ENCODE results near the gene ASPHD2.
A peak's percentile ranks its signal among the peaks of the same experiment; 100 is the strongest.

The ASPHD2 gene

DNA sequence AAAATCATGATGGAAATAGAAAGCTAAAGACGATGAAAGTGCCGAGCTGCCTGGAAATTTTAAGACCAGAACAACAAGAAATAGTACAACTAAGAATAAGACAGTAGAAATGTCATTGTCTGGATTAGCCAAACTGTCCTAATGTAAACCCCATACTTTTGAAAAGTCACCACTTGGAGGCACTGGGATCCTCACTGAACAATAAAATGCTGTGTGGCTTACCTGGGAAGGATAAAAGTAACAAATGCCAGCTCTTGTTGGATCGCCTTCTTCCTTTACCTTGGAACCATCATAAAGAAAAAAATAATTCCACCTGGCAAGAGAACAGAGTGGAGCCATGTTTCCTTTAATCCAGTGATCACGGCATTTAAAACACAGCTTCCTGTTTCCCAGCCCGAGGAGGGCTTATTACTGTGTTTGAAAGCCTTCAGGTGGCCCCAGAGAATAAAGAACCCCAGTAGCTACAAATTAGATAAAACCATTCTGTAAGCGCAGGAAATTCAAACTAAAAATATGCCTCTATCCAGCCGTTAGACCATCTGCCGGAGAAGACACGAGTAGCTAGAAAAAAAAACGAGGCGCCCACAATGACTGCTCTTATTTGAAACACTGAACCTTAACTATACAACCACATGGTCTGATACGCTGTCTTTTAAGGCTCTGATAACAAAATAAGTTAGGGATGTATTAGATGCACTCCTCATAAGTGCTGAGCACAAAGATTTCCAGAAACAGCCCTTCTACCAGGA lies 50.2 kb downstream of the ASPHD2 start:
- H3K27me3 ChIP-seq (ENCODE audit: insufficient read depth, low read length) = no peaks in the 10 kb centered on the region
- no peak overlapping the region for H3K27ac ChIP-seq (ENCODE audit: low read depth, low read length)
- H3K9me3 ChIP-seq (ENCODE audit: insufficient read depth, low read depth, low read length) = no peaks in the 10 kb centered on the region
- peaks cover 21% of the 10 kb centered on the region for H3K4me1 ChIP-seq (ENCODE audit: insufficient read depth, low read length)
- H3K36me3 ChIP-seq (ENCODE audit: insufficient read depth, low read length) = peaks cover 61% of the 10 kb centered on the region
- peak overlapping the region; percentile 18; the same call in 1 of the 2 replicates for H3K9ac ChIP-seq (ENCODE audit: low read depth, low read length)
- no peak overlapping the region for H3K4me3 ChIP-seq (ENCODE audit: low read length)
- WGBS = 94% methylated on average over 11 of the region's 12 CpGs

DNA sequence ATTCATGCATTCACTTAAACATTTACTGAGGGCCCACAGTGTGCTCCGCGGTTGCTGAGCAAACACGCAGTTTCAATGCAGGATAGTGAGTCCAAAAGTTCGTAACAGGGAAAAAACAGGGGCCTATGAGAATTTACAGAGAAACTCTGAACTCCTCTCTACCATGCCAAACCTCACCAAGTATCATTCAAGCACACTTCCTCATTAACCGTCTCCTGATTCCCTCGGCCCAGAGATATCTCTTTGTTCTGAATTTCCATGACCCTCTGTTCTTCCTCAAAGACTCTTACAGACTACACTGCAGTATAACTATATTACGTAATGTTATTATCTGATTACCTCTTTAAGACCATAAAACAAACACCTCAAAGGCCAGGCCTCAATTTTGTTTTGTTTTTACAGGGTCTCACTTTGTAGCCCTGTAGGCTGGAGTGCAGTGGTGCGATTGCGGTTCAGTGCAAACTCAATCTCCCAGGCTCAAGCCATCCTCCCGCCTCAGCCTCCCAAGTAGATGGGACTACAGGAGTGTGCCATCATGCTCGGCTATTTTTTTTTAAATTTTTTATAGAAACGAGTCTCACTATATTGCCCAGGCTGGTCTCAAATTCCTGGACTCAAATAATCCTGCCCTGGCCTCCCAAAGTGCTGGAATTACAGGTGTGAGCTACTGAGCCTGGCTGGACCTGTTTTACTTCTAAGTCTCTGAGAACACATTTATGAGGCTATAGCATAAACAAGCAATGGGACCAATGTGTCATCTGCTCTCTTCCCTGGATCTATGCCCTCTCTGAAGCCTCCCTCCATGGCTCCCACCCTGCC lies 50.9 kb downstream of the ASPHD2 start:
- Histone ChIP-seq H3K36me3 (ENCODE audit: insufficient read depth, low read length) (peaks cover 53% of the 10 kb centered on the region), H3K4me1 (ENCODE audit: insufficient read depth, low read length) (peaks cover 25% of the 10 kb centered on the region), H3K4me3 (ENCODE audit: low read length) (peak overlapping the region; percentile 18; the same call in 1 of the 2 replicates), H3K27me3 (ENCODE audit: insufficient read depth, low read length) (no peaks in the 10 kb centered on the region), H3K9ac (ENCODE audit: low read depth, low read length) (peak overlapping the region; percentile 18), H3K9me3 (ENCODE audit: insufficient read depth, low read depth, low read length) (no peaks in the 10 kb centered on the region), H3K27ac (ENCODE audit: low read depth, low read length) (no peak overlapping the region)
- 93% methylated on average over 12 of the region's 12 CpGs for WGBS

- Histone ChIP-seq H3K36me3 (ENCODE audit: insufficient read depth, low read length) (peaks cover 51% of the 10 kb centered on the region), H3K4me1 (ENCODE audit: insufficient read depth, low read length) (peaks cover 25% of the 10 kb centered on the region), H3K4me3 (ENCODE audit: low read length) (no peak overlapping the region), H3K27me3 (ENCODE audit: insufficient read depth, low read length) (no peaks in the 10 kb centered on the region), H3K27ac (ENCODE audit: low read depth, low read length) (no peak overlapping the region), H3K9ac (ENCODE audit: low read depth, low read length) (0 out of 2 replicates have a peak overlapping the region, but pooled peaks have one; percentile 12), H3K9me3 (ENCODE audit: insufficient read depth, low read depth, low read length) (no peaks in the 10 kb centered on the region)
- 100% methylated on average over 2 of the region's 2 CpGs for WGBS
These were observed 51.5 kb downstream of the ASPHD2 start for GRCh38 chr22:26480611-26480932.

DNA sequence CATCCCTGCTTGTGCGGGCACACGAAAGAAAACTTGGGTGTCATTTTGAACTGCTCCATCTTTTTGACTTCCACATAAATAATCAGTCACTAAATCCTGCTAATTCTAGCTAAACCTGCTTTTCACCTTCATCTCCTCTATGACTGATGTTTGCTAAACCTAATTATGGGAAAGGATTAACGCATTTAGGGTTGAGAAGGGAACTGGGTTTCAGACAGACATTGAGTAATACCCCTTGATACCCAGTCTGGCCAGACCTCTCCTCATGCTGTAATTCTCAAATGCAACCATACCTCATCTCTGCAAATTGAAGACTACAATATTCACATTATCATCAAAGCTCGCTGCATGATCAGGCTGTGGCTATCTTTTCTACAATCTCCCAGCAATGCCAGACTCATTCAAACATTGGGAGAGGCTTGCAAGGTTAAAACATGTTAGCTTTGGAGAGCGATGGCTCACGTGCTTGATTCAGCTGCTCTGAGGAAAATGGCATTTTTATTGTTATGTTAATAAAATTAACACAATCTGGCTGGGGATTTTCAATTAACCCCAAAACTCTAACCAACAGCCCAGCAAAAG lies 52.1 kb downstream of the ASPHD2 start:
- no peak overlapping the region for H3K27ac ChIP-seq (ENCODE audit: low read depth, low read length)
- H3K4me1 ChIP-seq (ENCODE audit: insufficient read depth, low read length) = peaks cover 25% of the 10 kb centered on the region
- no peaks in the 10 kb centered on the region for H3K27me3 ChIP-seq (ENCODE audit: insufficient read depth, low read length)
- H3K4me3 ChIP-seq (ENCODE audit: low read length) = no peak overlapping the region
- peaks cover 51% of the 10 kb centered on the region for H3K36me3 ChIP-seq (ENCODE audit: insufficient read depth, low read length)
- no peaks in the 10 kb centered on the region for H3K9me3 ChIP-seq (ENCODE audit: insufficient read depth, low read depth, low read length)
- H3K9ac ChIP-seq (ENCODE audit: low read depth, low read length) = no peak overlapping the region
- 92% methylated on average over 5 of the region's 6 CpGs for WGBS

DNA sequence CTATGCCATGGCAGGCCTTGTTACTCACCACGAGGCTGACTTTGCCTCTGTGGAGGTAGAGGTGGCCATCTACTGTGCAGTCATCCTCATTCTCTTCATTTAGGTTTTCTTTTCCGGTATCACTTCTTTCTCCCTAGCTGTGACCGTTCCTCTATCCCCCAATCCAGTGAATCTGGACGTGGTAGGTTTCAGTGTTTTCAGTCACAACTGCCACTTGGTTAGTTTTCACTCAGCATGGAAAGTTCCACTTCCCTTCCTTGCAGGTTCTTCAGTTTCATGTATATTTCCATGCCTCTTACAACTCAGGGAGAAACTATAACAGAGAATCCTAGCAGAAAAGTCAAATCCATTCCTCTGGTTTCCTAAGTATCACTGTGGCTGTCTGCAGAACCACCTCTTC lies 52.6 kb downstream of the ASPHD2 start:
- Histone ChIP-seq H3K9ac (ENCODE audit: low read depth, low read length) (no peak overlapping the region), H3K9me3 (ENCODE audit: insufficient read depth, low read depth, low read length) (no peaks in the 10 kb centered on the region), H3K4me1 (ENCODE audit: insufficient read depth, low read length) (peaks cover 25% of the 10 kb centered on the region), H3K27ac (ENCODE audit: low read depth, low read length) (no peak overlapping the region), H3K4me3 (ENCODE audit: low read length) (0 out of 2 replicates have a peak overlapping the region, but pooled peaks have one; percentile 4), H3K27me3 (ENCODE audit: insufficient read depth, low read length) (no peaks in the 10 kb centered on the region), H3K36me3 (ENCODE audit: insufficient read depth, low read length) (peaks cover 49% of the 10 kb centered on the region)
- 87% methylated on average over 4 of the region's 4 CpGs for WGBS

DNA sequence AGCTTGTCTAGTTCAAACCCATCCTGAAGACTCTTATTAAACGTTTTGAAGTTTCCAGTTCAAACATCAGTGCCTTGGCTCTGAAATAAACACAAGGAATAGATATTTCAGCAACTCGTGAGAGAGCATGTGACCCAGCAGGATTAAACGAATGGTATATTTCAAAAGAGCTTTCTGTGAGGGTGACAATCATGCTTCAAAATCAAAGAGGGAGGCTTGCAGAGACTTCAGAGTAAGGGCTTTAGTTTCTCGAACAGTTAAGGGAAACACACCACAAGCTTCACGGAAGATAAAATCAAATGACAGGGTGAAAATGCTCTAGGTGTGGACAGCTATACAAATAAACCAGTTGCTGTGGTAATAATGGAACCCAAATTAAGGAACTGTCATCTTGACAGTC lies 53.1 kb downstream of the ASPHD2 start:
- peak overlapping the region; percentile 87; the same call in 1 of the 2 replicates for H3K4me3 ChIP-seq (ENCODE audit: low read length)
- peaks cover 45% of the 10 kb centered on the region for H3K36me3 ChIP-seq (ENCODE audit: insufficient read depth, low read length)
- no peak overlapping the region for H3K27ac ChIP-seq (ENCODE audit: low read depth, low read length)
- H3K9ac ChIP-seq (ENCODE audit: low read depth, low read length) = no peak overlapping the region
- H3K27me3 ChIP-seq (ENCODE audit: insufficient read depth, low read length) = no peaks in the 10 kb centered on the region
- H3K4me1 ChIP-seq (ENCODE audit: insufficient read depth, low read length) = peaks cover 25% of the 10 kb centered on the region
- H3K9me3 ChIP-seq (ENCODE audit: insufficient read depth, low read depth, low read length) = no peaks in the 10 kb centered on the region
- 91% methylated on average over 5 of the region's 5 CpGs for WGBS

DNA sequence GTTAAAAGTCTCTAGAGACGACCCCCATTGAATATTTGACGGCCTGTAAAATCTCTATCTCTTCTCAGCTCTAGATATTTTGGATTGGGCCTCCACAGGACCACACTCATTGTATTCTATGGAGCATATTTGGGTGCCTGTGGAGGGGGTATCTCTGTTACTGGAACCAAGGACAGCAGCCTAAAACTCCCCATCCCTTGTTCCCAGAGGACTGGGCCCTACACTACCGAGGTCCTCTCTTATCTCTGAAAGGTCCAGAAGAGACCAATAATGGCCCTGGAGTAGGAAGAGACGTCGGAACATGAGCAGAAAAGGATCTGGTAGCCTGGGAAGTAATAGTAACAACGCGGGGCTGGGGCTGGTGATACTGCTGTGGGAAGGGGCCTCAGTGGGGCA lies 54.0 kb downstream of the ASPHD2 start:
- H3K4me1 ChIP-seq (ENCODE audit: insufficient read depth, low read length) = peaks cover 25% of the 10 kb centered on the region
- 19% methylated on average over 7 of the region's 7 CpGs for WGBS

DNA sequence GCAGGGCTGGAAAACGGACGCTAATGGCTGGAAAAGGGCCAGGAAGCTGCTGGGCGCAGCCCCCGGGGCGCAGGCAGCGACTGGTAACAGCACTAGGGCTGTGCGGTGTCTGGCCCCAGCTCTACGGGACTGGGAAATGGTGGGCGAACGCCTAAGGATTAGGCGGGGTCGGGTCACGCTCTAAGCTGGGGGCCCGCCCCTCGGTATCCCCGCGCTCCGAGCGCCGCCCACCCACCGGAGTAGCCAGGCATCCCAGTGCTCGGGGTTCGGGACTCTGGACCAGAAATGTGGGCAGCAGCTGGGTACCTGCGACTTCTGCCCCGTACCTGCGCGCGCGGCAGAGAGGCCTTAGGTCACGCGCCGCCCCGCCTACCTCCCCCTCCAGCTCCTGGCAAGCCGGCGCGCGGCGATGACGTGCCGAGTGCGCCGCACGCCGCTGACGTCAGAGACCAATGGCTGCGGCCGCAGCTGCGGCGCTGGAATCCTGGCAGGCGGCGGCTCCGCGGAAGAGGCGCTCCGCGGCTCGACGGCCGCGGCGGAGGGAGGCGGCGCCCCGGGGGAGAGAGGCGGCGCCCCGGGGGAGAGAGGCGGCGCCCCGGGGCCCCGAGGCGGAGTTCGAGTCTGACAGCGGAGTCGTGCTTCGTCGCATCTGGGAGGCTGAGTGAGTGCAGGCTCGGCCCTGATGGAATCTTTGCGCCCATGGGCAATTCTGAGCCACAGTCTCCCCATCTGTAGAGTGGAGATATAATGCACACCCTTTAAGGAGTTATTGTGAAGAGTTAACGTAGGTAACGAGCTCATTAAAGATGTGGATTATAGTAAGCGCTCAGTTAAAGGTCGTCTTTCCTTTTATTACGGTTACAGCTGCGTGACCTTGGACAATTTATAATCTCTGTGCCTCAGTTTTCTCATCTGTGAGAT lies 54.6 kb downstream of the ASPHD2 start, which contains the start of the genes HPS4 and SRRD:
Gene HPS4 (minus strand): TSS at position 345 of the 921 bp plus-strand sequence. CDS start 2,021 bp downstream, outside the sequence.
Gene SRRD (plus strand): TSS at position 439 of the 921 bp plus-strand sequence. CDS start 14 bp downstream, at position 453.
- Histone ChIP-seq H3K4me1 (ENCODE audit: insufficient read depth, low read length) (peaks cover 25% of the 10 kb centered on the region), H3K9me3 (ENCODE audit: insufficient read depth, low read depth, low read length) (no peaks in the 10 kb centered on the region), H3K27ac (ENCODE audit: low read depth, low read length) (peak within 1 kb of the TSS; percentile 94), H3K9ac (ENCODE audit: low read depth, low read length) (peak within 1 kb of the TSS; percentile 92), H3K4me3 (ENCODE audit: low read length) (peak within 1 kb of the TSS; percentile 87), H3K27me3 (ENCODE audit: insufficient read depth, low read length) (no peaks in the 10 kb centered on the region), H3K36me3 (ENCODE audit: insufficient read depth, low read length) (peaks cover 44% of the 10 kb centered on the region)
- WGBS = 1% methylated on average over 85 of the region's 85 CpGs

More for the DNA sequence above, 54.0 kb downstream of the ASPHD2 start:
- H3K9ac ChIP-seq (ENCODE audit: low read depth, low read length) = peak overlapping the region; percentile 92
- peaks cover 42% of the 10 kb centered on the region for H3K36me3 ChIP-seq (ENCODE audit: insufficient read depth, low read length)
- H3K27ac ChIP-seq (ENCODE audit: low read depth, low read length) = peak overlapping the region; percentile 94
- no peaks in the 10 kb centered on the region for H3K27me3 ChIP-seq (ENCODE audit: insufficient read depth, low read length)
- H3K9me3 ChIP-seq (ENCODE audit: insufficient read depth, low read depth, low read length) = no peaks in the 10 kb centered on the region
- peak overlapping the region; percentile 87 for H3K4me3 ChIP-seq (ENCODE audit: low read length)

DNA sequence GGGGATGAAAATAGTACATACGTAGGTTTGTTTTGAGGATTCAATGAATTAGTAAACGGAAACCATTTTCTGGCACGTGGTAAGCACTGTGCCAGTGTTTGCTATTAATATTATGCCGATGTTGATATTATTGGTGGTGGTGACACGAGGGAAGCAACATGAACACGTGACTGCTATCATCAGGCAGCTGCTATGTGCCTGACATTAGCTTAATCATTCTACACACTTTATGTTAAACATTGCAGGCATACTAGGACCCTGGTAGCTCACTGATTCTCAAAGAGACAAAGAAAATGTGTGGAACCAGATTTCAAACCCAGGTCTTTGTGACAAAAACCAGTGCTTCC lies 55.3 kb downstream of the ASPHD2 start:
- no peaks in the 10 kb centered on the region for H3K9me3 ChIP-seq (ENCODE audit: insufficient read depth, low read depth, low read length)
- no peaks in the 10 kb centered on the region for H3K27me3 ChIP-seq (ENCODE audit: insufficient read depth, low read length)
- H3K4me1 ChIP-seq (ENCODE audit: insufficient read depth, low read length) = peaks cover 25% of the 10 kb centered on the region
- peak overlapping the region; percentile 87 for H3K4me3 ChIP-seq (ENCODE audit: low read length)
- peak overlapping the region; percentile 92 for H3K9ac ChIP-seq (ENCODE audit: low read depth, low read length)
- H3K27ac ChIP-seq (ENCODE audit: low read depth, low read length) = peak overlapping the region; percentile 94; the same call in 1 of the 2 replicates
- WGBS = 14% methylated on average over 6 of the region's 6 CpGs
- H3K36me3 ChIP-seq (ENCODE audit: insufficient read depth, low read length) = peaks cover 48% of the 10 kb centered on the region

GRCh38 chr22:26485013-26485412 lies 56.0 kb downstream of the ASPHD2 start:
- H3K9ac ChIP-seq (ENCODE audit: low read depth, low read length) = peak overlapping the region; percentile 92; the same call in 1 of the 2 replicates

More at GRCh38 chr22:26485013-26485412, 56.0 kb downstream of the ASPHD2 start:
- 88% methylated on average over 7 of the region's 7 CpGs for WGBS
- Histone ChIP-seq H3K27me3 (ENCODE audit: insufficient read depth, low read length) (no peaks in the 10 kb centered on the region), H3K36me3 (ENCODE audit: insufficient read depth, low read length) (peaks cover 51% of the 10 kb centered on the region), H3K27ac (ENCODE audit: low read depth, low read length) (no peak overlapping the region), H3K9me3 (ENCODE audit: insufficient read depth, low read depth, low read length) (no peaks in the 10 kb centered on the region), H3K4me3 (ENCODE audit: low read length) (peak overlapping the region; percentile 87), H3K4me1 (ENCODE audit: insufficient read depth, low read length) (peaks cover 20% of the 10 kb centered on the region)

Measured in HUES64 (cell line).